ENCODE measurements around the gene CDC42BPB.

Gene CDC42BPB

GRCh38 chr14:103093856-103094405 is 36.6 kb upstream of the CDC42BPB start:
- no peak for DNase-seq

- DNase-seq, result no peak
Measured at GRCh38 chr14:103091883-103092222, 34.5 kb upstream of the CDC42BPB start.

GRCh38 chr14:103091041-103091882 is 33.9 kb upstream of the CDC42BPB start:
- no peak for DNase-seq

GRCh38 chr14:103090481-103091020 is 33.2 kb upstream of the CDC42BPB start:
- DNase-seq, result no peak

- DNase-seq, result no peak
Measured at GRCh38 chr14:103089386-103090335, 32.3 kb upstream of the CDC42BPB start.

- DNase-seq, result no peak
Measured at GRCh38 chr14:103088921-103089320, 31.6 kb upstream of the CDC42BPB start.

- DNase-seq, result no peak
Measured at GRCh38 chr14:103087343-103087835, 30.0 kb upstream of the CDC42BPB start.

GRCh38 chr14:103086771-103087342 is 29.5 kb upstream of the CDC42BPB start:
- no peak for DNase-seq

GRCh38 chr14:103085106-103086091 is 28.1 kb upstream of the CDC42BPB start:
- DNase-seq, result no peak

- no peak for DNase-seq
Measured at GRCh38 chr14:103084021-103084919, 26.9 kb upstream of the CDC42BPB start, which contains the start of gene LBHD2. Gene LBHD2, plus strand, starts transcription at chr14:103084210. Its CDS starts 1,803 bp downstream, at chr14:103086013.

- DNase-seq, result no peak
Measured at GRCh38 chr14:103081951-103082350, 24.6 kb upstream of the CDC42BPB start.

GRCh38 chr14:103078860-103079587 is 21.7 kb upstream of the CDC42BPB start:
- no peak for DNase-seq

GRCh38 chr14:103078420-103078749 is 21.0 kb upstream of the CDC42BPB start:
- DNase-seq, result peak; percentile 68 to 75

- DNase-seq, result no peak
Measured at GRCh38 chr14:103074729-103075367, 17.5 kb upstream of the CDC42BPB start.

GRCh38 chr14:103073876-103074728 is 16.8 kb upstream of the CDC42BPB start:
- no peak for DNase-seq

GRCh38 chr14:103073367-103073875 is 16.1 kb upstream of the CDC42BPB start:
- no peak for DNase-seq

- no peak for DNase-seq
Measured at GRCh38 chr14:103072595-103073366, 15.4 kb upstream of the CDC42BPB start.
